ENCODE data around the gene OPALIN.

The OPALIN gene

DNA sequence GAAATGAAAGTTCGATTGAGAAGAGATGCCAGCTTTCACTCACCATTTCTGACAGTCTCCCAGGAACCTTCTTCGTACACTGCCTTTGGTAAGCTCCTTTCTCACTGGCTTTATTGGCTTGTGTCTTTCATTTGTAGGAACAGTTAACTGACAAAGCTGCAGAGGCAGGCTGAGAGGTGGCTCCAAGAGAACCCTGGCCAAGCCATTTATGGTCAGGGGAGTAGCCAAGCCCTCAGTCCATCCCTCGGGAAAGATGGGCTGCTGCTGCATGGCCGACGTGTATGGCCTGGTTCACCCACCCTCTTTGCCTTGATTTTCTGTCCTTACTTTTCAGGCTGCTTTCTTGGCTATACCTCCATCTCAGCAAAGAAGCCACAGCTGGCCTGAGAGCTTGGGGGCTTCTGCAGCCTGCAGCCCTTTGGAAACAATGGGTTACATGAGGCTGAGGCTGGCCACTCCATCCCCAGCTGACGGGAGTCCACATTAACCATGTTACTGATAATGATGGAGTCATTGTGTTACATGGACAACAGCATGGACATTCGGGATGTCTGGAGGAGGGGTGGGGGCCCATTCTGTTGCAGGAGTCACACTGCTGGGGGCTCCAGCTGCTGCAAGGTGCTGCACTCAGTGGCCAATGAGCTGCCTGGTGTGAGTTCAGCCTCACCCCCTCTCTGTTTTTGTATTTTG lies at the start of gene OPALIN:
OPALIN (minus strand) TSS at position 152 of the 690 bp plus-strand sequence; CDS start at position 46, 106 bp downstream.
- DNase-seq, result no peak

- no peak for DNase-seq
These were observed 49.4 kb upstream of the OPALIN start for GRCh38 chr10:96408201-96408600.

DNA sequence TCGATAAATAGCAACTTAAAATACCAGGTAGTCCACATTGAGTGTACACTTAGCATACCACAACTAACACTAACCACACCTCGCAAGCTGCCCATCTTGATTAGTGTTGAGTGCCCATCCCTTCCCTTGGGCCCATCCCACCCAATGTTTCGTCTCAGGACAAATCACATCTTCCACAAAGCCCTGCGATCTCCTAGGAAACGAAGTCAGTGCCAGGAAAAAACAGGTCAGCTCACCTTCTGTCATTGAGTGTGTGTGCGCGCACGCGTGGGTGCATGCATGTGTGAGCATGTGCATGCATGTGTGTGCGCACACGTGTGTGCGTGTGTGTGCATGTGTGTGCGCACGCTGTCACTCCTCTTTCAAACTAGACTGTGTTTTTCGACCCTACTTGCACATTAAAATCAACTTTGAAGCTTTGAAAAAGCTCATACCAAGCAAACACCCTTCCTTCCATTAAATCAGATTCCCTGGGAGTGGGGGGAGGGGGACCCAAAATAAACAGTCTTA lies 48.8 kb upstream of the OPALIN start:
- DNase-seq, result no peak

DNA sequence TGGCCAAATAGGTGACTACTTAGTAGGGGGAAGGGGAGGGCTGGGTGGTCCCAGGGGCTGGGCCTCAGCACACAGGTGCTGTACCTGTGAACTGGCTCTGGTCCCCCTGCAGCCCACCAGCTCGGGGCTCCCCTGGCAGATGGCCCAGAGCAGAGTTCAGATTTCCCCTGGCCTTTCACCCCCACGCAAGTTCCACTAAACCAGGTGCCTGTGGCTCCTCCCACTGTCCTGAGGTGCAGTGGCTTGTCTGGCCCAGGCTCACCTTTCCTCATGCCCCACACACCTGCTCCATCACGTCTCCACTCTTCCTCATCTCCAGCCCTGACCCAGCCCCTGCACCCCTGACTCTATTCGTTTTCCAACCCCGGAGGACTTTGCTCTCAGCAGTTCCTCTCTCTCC lies 47.3 kb upstream of the OPALIN start:
- DNase-seq, result no peak

GRCh38 chr10:96402417-96403305 lies 43.9 kb upstream of the OPALIN start:
- DNase-seq, result no peak

DNA sequence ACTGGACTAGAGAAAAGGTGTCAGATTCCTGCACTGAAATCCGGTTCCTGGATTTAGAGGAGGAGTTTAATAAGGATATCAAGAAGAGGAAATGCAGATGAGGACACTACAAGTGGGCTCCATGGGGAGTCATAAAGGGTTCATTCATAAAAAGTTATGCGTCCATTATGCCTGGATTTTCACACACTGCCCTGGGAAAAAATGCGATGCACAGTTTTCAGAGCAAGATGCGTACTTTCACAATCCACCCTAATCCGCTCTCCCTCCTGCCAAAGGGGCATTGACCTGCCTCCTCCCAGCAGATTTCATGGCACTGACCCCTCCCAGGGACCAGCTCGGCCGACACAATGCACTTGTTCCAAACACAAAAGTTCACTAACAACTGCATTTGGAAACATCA lies 42.2 kb upstream of the OPALIN start:
- DNase-seq, result no peak

DNA sequence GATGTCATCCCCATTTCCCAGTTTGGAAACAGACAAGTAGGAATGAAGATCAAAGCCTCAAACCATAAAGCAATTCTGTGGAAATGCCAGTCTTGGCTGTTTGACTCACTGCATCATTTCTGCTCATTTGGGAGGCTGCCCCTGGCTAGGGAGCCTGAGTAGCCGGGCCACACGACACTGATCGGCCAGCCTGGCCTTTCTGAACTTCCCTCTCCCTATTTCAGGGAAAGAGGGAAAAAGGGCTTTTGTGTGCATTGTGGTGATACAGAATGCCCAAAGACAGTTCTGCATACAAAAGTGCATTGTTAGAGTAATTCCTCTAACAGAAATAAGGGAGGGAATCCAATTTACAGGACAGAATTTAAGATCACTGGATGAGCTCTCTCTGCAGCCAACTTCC lies 41.7 kb upstream of the OPALIN start:
- DNase-seq, result no peak

DNA sequence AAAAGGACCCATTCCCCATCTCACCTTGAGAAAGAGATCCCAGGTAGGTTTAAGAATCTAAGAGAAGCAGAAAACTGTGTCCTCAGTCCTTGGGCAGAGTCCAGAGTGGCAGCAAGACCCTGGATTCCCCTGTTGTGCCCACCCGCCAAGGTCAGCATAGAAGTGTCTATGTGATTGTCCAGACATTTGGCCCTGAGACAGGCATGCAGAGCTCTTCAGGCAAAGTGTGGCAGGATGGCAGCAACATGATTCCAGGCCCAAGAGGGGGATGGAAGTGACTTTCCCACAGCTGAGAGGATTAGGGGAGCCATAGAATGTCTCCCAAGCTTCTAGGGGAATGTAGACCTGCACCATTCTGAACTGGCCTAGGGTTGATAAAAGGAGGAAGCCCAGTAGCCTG lies 39.1 kb upstream of the OPALIN start:
- DNase-seq, result no peak

GRCh38 chr10:96395931-96396877 lies 37.4 kb upstream of the OPALIN start:
- DNase-seq, result peak; percentile 15 to 69

DNA sequence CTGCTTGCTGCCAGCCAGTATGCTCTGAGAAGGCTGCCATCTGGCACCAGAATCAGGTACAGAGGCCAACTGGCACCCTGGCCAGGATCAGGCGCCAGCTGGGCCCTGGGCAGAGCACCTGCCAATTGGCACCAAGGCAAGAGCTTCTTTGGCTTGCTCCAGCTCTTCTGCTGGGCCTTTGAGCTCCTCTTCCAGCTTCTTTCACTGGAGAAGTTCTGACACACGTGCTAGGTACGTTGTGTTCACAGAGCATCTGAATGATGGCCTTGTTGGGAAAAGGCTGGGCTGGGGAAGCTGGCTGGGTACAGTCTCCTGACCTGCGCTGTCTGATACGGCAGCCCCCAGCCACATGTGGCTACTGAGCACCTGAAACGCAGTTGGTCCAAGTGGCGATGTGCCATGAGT lies 31.7 kb upstream of the OPALIN start:
- DNase-seq, result no peak

DNA sequence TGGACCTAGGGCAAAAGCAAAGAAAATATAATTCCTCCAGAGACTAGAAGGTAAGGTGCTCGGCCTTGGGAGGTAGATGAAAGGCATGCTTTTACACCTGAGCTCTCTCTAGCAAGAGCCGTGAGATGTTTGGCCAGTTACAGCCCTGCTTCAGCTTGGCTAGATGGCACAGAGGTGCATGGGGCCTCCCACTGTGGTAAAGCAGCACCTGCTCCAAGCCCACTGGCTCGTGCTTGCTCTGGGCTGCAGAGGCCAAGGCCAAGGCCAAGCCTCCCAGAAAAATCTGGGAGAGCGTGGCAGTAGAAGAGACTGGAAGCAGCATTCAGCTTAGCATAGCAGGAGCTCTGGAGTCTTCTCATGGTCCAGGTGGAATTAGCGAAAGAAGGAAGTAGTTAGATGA lies 31.0 kb upstream of the OPALIN start:
- DNase-seq, result no peak

- no peak for DNase-seq
These were observed 28.8 kb upstream of the OPALIN start for GRCh38 chr10:96387601-96388000.

- no peak for DNase-seq
These were observed 28.4 kb upstream of the OPALIN start for GRCh38 chr10:96387161-96387560.

DNA sequence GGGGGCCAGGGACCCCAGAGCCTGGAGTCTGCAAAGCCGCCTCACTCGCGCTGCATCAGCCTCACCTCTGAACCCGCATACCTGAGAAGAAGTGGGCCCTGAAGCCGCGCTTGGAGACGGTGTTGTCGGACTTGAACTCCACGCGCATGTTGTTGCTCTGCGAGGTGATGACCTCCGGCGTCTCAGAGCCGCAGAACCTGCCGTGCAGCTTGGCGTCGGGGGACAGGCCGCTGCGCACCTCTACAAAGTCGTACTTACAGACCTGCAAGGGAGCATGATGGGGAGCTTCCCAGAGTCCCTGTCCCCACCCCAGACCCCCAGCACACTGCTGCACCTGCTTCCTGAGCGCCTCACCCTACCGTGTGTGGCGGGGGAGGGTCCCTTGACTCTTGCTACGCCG lies 25.7 kb upstream of the OPALIN start:
- no peak for DNase-seq

DNA sequence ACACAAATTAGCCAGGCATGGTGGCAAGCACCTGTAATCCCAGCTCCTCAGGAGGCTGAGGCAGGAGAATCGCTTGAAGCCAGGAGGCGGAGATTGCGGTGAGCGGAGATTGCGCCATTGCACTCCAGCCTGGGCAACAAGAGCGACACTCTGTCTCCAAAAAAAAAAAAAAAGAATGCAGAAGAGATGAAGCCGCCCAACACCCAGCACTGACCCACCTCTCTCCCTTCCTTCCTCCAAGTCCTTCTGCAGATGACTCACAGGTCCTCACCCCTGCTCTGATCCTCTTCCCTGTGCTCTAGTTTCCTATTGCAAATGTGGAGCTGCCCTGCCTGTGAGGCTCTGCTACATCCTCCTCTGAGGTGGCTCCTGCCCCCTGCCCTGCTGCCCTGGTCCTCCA lies 22.0 kb upstream of the OPALIN start:
- DNase-seq, result no peak

DNA sequence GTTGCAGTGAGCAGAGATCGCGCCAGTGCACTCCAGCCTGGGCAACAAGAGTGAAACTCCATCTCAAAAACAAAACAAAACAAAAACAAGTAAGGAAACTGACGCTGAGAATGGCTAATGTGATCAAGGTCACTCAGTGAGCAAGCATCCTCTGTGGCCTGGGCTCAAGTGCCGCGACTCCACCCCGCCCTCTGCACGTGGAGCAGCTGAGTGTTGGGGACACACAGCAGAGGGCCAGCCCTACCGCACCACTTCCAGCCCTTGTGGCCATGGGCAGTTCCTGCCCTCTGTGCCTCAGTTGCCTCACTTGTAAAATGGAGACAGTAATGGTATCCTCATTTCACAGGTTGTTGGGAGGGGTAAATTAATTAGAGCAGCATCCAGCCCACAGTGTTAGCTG lies 21.0 kb upstream of the OPALIN start:
- DNase-seq, result no peak

- DNase-seq, result no peak
These were observed 19.9 kb upstream of the OPALIN start for GRCh38 chr10:96378741-96379140.

- no peak for DNase-seq
These were observed 19.1 kb upstream of the OPALIN start for GRCh38 chr10:96377816-96378294.

- DNase-seq, result no peak
These were observed 17.7 kb upstream of the OPALIN start for GRCh38 chr10:96376483-96376882.

DNA sequence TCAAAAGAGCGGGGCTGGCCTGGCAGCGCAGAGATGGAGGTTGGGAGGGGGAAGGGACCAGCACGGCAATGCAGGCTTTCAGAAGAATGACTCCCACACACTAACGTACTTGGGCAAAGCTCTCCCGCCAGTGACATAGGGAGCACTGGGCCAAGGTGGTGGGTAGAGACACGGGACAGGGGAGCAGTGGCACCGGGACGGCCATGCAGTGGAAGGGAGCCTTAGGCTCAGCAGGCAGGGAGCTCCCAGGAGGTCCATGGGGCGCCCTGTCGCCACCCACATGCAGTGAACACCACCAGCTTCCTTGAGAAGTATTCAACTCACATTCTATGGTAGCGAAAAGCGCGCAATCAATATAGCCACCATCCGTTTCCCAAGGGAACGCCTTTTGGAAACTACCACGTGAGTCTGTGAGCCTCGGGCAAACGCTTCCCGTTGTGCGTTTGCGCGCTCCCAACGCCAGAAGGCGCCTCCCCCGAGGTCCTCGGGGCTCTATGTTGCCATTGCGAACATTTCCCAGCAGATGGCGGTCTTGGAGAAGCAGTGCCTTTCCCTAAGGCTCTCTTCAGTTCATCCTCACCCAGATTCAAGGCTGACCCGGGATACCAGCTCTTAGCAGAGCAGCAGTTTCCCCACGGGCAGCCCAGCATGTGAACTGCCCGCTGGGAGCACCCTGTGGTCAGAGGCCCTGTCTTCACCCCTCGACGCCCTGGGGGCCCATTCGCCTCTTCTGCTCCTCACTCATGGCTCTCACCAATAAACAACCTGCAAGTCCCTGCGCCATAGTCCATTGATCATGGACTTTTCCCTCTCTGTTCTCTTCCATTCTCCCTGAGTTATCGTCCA lies 16.4 kb upstream of the OPALIN start:
- peak; percentile 79 to 90 for DNase-seq

DNA sequence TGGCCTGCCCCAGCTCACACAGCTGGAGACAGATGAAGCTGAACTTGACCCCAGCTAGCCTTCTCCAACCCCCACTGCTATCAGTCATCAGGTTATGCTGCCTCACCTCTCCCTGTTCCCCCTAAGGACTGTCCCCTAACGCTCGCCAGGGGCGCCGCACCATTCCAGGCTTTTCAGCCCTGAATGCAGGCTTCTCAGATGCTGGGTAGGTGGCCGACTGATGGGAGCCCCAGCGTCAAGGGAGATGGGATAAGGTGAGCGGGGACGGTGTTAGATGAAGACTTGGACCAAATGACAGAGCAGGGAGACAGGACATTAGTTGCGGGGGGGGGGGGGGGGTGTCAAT lies 15.8 kb upstream of the OPALIN start:
- DNase-seq, result peak in 1 of 2 experiments; percentile 29

DNA sequence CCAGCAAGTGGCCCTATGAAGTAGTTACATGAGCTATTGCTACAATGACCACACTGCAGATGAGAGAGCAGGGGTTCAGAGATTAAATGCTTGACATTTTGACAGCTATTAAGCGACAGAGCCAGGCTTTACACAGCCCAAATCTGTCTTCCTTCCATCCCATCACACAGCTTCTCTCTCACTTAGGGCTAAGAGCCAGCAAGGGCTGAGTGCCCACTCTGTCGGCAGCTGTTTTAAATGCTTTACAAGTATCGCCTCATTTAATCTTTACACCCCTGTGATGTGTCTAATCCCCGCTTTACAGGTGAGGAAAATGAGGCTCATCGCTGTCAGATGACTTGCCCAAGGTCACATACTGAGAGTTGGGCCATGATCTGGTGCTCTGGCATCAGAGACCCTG lies 15.2 kb upstream of the OPALIN start:
- DNase-seq, result no peak

Measured in NCI-H526 (cell line).